ENCODE measurements around the gene SLC25A44. TPM values are rescaled to one million over a fixed set of nuclear protein-coding genes. Genes with fewer than 3 reads are reported as not detected.

SLC25A44 gene
- total and polyA plus RNA-seq, 2 of the 8 experiments (the other 6 are each of a cell fraction or from before 2014, with no cell fraction given), result 23.4 to 32.1 TPM

DNA sequence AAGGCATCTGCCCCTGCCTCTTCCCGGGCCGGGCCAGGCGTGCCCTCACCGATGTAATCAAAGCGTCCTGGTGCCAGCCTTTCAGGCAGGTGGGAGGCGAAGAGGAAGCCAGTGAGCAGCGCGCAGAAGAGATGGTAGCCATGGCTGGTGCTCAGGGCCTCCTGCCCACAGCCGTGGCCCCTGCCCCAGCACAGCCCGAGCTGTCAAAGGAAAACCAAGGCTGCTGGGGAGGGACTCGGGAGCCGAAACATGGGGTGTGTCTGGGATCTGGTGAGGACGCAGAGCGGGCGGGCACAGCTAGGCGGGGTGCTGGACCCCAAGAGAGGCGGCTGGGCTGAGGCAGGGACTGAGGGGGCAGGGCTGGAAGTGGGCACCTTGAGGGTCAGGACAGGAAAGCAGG lies 50.8 kb downstream of the SLC25A44 start:
- TF ChIP-seq RFX5 (IDR thresholded peaks at IDR 0.05; ENCODE audit: borderline replicate concordance, low read depth, low read length), result no peak
- TF ChIP-seq PHF8 (conservative IDR thresholded peaks at IDR 0.05; ENCODE audit: low read depth, low read length), result no peak
- no peak for TF ChIP-seq NANOG (IDR thresholded peaks at IDR 0.05; ENCODE audit: insufficient read depth, low read depth, low read length, poor library complexity, severe bottlenecking)
- no peak for TF ChIP-seq POLR2A (IDR thresholded peaks at IDR 0.05; ENCODE audit: control extremely low read depth in 1 of 2, low read depth in 2 of 2, low read length in 2 of 2)
- no peaks in the 10 kb centered on the region for H3K79me2 ChIP-seq (ENCODE audit: control insufficient read depth in 1 of 2, insufficient read depth in 2 of 2, low read length in 2 of 2)
- DNase-seq (ENCODE audit: low read depth in 1 of 2, low spot score in 2 of 2), result no peak
- no peak overlapping the region for H2AFZ ChIP-seq (ENCODE audit: low read length)
- no peak overlapping the region for H3K9ac ChIP-seq (replicated peaks in 1 of 4; ENCODE audit: extremely low read depth in 1 of 4, low read depth in 3 of 4, low read length in 3 of 4)
- no peak overlapping the region for H3K4ac ChIP-seq (replicated peaks; ENCODE audit: insufficient read length, low read depth, low read length)
- no peak overlapping the region for H2BK5ac ChIP-seq (ENCODE audit: low read depth, low read length)
- no peak overlapping the region for H3K23ac ChIP-seq (ENCODE audit: insufficient read length)
- no peak overlapping the region for H3K4me3 ChIP-seq (ENCODE audit: extremely low read depth in 1 of 4, insufficient read depth in 2 of 4, low read depth in 3 of 4, low read length in 4 of 4)
- H3K56ac ChIP-seq (replicated peaks; ENCODE audit: insufficient read length, low read depth, low read length), result no peak overlapping the region
- no peak overlapping the region for H2BK15ac ChIP-seq (ENCODE audit: low read length)
- no peak overlapping the region for H4K5ac ChIP-seq (ENCODE audit: insufficient read length, low read depth, low read length)
- no peak overlapping the region for H3K27ac ChIP-seq (ENCODE audit: low read depth, low read length)
- no peaks in the 10 kb centered on the region for H3K9me3 ChIP-seq (ENCODE audit: insufficient read depth in 2 of 2, low read depth in 1 of 2, low read length in 1 of 2)
- no peak overlapping the region for H2BK12ac ChIP-seq (ENCODE audit: low read depth, low read length)
- no peaks in the 10 kb centered on the region for H3K23me2 ChIP-seq (ENCODE audit: low read depth, low read length)
- H3K4me1 ChIP-seq (replicated peaks in 1 of 4; ENCODE audit: control insufficient read depth in 3 of 4, insufficient read depth in 4 of 4, low read length in 3 of 4), result peaks cover 0 to 16% (median 9%) of the 10 kb centered on the region in 4 experiments
- CTCF ChIA-PET (ENCODE audit: partially characterized antibody), result interaction anchor here (0.6 to 47.2 kb wide), 7 partner anchors 11 to 153 kb away, joined by 3 to 1265 read pairs (median 5); partner anchors contain the start of gene SEMA4A
- 0 out of 2 replicates have a peak overlapping the region, but pooled peaks have one; percentile 29 for H4K8ac ChIP-seq (ENCODE audit: extremely low read depth, insufficient read depth, low read length)
- 0 out of 2 replicates have a peak, but pooled peaks cover 2% of the 10 kb centered on the region for H3K79me1 ChIP-seq (ENCODE audit: low read depth, low read length)
- H3K4me2 ChIP-seq (ENCODE audit: insufficient read depth in 1 of 2, low read depth in 2 of 2, low read length in 2 of 2), result peak overlapping the region in 1 of 2 experiments; percentile 30; a peak in 1 of 4 replicates
- H2BK120ac ChIP-seq (replicated peaks; ENCODE audit: low read depth, low read length), result no peak overlapping the region
- peaks cover 2 to 11% of the 10 kb centered on the region in 2 experiments for H4K20me1 ChIP-seq (replicated peaks in 1 of 2; ENCODE audit: control insufficient read depth in 1 of 2, insufficient read depth in 2 of 2, low read length in 2 of 2)
- H3K18ac ChIP-seq (ENCODE audit: extremely low read depth, low read length), result no peak overlapping the region
- no peak for FAIRE-seq
- no peaks in the 10 kb centered on the region for H3K27me3 ChIP-seq (replicated peaks in 1 of 4; ENCODE audit: control insufficient read depth in 3 of 4, extremely low read depth in 1 of 4, insufficient read depth in 3 of 4, low read length in 3 of 4)
- H3K36me3 ChIP-seq (ENCODE audit: control insufficient read depth in 2 of 4, insufficient read depth in 4 of 4, low read length in 3 of 4), result peaks cover 0 to 10% (median 3%) of the 10 kb centered on the region in 4 experiments; a peak in 5 of 8 replicates
- H2AK5ac ChIP-seq (ENCODE audit: low read depth, low read length), result no peak overlapping the region
- no peak overlapping the region for H3K14ac ChIP-seq (ENCODE audit: insufficient read length)
- 91% methylated on average over 17 of the region's 17 CpGs; no CpG with 5 or more reads in 1 of the 2 experiments for WGBS, 2 experiments (ENCODE audit: extremely low coverage in 1 of 2, insufficient coverage in 1 of 2, insufficient read length in 1 of 2, insufficient replicate concordance in 2 of 2, low coverage in 1 of 2, low lambda C conversion rate in 2 of 2, missing lambda C conversion rate in 1 of 2)
- H2BK20ac ChIP-seq (ENCODE audit: low read length), result no peak overlapping the region
- POLR2A ChIA-PET (ENCODE audit: partially characterized antibody), result interaction anchor here (1.0 to 11.8 kb wide), 8 partner anchors 10 to 104 kb away, joined by 3 to 102 read pairs (median 8); partner anchors contain the start of genes PMF1, SEMA4A, SMG5 and TMEM79
- no peak overlapping the region for H4K91ac ChIP-seq (replicated peaks; ENCODE audit: insufficient read length, low read length)
